SW480 (cell line): Measurements from ENCODE around the gene NLGN1.

Source experiments
- DNase-seq: peaks from one replicate; pipeline ENCODE4 v3.0.0-alpha.2; 2016; ENCODE audit warnings: low spot score

The NLGN1 gene

GRCh38 chr3:173912126-173912525 is 514.6 kb downstream of the NLGN1 start:
- no peak for DNase-seq

GRCh38 chr3:173913397-173913796 is 515.9 kb downstream of the NLGN1 start:
- no peak for DNase-seq

- no peak for DNase-seq
Measured at GRCh38 chr3:173913974-173914421, 516.5 kb downstream of the NLGN1 start.

GRCh38 chr3:173916799-173917198 is 519.3 kb downstream of the NLGN1 start:
- no peak for DNase-seq

- no peak for DNase-seq
Measured at GRCh38 chr3:173920386-173920785, 522.8 kb downstream of the NLGN1 start.

- no peak for DNase-seq
Measured at GRCh38 chr3:173921732-173922131, 524.2 kb downstream of the NLGN1 start.

GRCh38 chr3:173923204-173923603 is 525.7 kb downstream of the NLGN1 start:
- no peak for DNase-seq

GRCh38 chr3:173930251-173930650 is 532.7 kb downstream of the NLGN1 start:
- DNase-seq: no peak

GRCh38 chr3:173932624-173933023 is 535.1 kb downstream of the NLGN1 start:
- DNase-seq: no peak

GRCh38 chr3:173933113-173933512 is 535.6 kb downstream of the NLGN1 start:
- no peak for DNase-seq

- DNase-seq: no peak
Measured at GRCh38 chr3:173936316-173936715, 538.8 kb downstream of the NLGN1 start.

- no peak for DNase-seq
Measured at GRCh38 chr3:173938159-173938558, 540.6 kb downstream of the NLGN1 start.

- DNase-seq: no peak
Measured at GRCh38 chr3:173938616-173939015, 541.1 kb downstream of the NLGN1 start.

- no peak for DNase-seq
Measured at GRCh38 chr3:173939331-173939730, 541.8 kb downstream of the NLGN1 start.

- no peak for DNase-seq
Measured at GRCh38 chr3:173943264-173943663, 545.7 kb downstream of the NLGN1 start.

- no peak for DNase-seq
Measured at GRCh38 chr3:173945170-173945569, 547.6 kb downstream of the NLGN1 start.

- no peak for DNase-seq
Measured at GRCh38 chr3:173945806-173946205, 548.3 kb downstream of the NLGN1 start.

- no peak for DNase-seq
Measured at GRCh38 chr3:173954647-173955046, 557.1 kb downstream of the NLGN1 start.

GRCh38 chr3:173957646-173958045 is 560.1 kb downstream of the NLGN1 start:
- DNase-seq: no peak

GRCh38 chr3:173958805-173959204 is 561.3 kb downstream of the NLGN1 start:
- DNase-seq: no peak

GRCh38 chr3:173970281-173970680 is 572.7 kb downstream of the NLGN1 start:
- DNase-seq: no peak

GRCh38 chr3:173976281-173976680 is 578.7 kb downstream of the NLGN1 start:
- DNase-seq: no peak

GRCh38 chr3:173977747-173978146 is 580.2 kb downstream of the NLGN1 start:
- no peak for DNase-seq

- DNase-seq: no peak
Measured at GRCh38 chr3:173983343-173983742, 585.8 kb downstream of the NLGN1 start.

GRCh38 chr3:173986861-173987410 is 589.4 kb downstream of the NLGN1 start:
- no peak for DNase-seq
